ENCODE measurements around the gene KRT14. TPM values are rescaled to one million over a fixed set of nuclear protein-coding genes. Genes with fewer than 3 reads are reported as not detected.
"Not testable (repeated sequence)": the region's sequence is repeated elsewhere in the genome, so short reads cannot be mapped to it uniquely, and the experiment has no call there.

The KRT14 gene
- total and polyA plus RNA-seq, 4 donors = 0.62 to 4.9 (median 1.1) TPM

- Histone ChIP-seq H3K9me3 (ENCODE audit: control insufficient read depth, insufficient read depth, low read length) (no peaks in the 10 kb centered on the region), H3K27me3 (ENCODE audit: control insufficient read depth, insufficient read depth, low read length) (no peaks in the 10 kb centered on the region), H3K4me3 (ENCODE audit: low read depth, low read length) (no peak overlapping the region), H3K36me3 (ENCODE audit: control insufficient read depth, insufficient read depth, low read length) (no peaks in the 10 kb centered on the region), H3K4me1 (ENCODE audit: control insufficient read depth, insufficient read depth, low read length) (no peaks in the 10 kb centered on the region), H3K27ac (ENCODE audit: low read depth, low read length) (no peak overlapping the region)
- peak in 1 of 6 donors; percentile 18 for DNase-seq (ENCODE audit: low read depth in 4 of 6, low spot score in 6 of 6)
- WGBS (ENCODE audit: insufficient coverage) = no CpG with 5 or more reads among the region's 8 CpGs
Observed at GRCh38 chr17:41588126-41588810, 1.6 kb upstream of the KRT14 start.

GRCh38 chr17:41585301-41586056 is 1.2 kb downstream of the KRT14 start:
- H3K36me3 ChIP-seq (ENCODE audit: control insufficient read depth, insufficient read depth, low read length) = no peaks in the 10 kb centered on the region
- DNase-seq (ENCODE audit: low read depth in 4 of 6, low spot score in 6 of 6) = peak in 1 of 6 donors; percentile 16
- H3K27ac ChIP-seq (ENCODE audit: low read depth, low read length) = no peak overlapping the region
- H3K9me3 ChIP-seq (ENCODE audit: control insufficient read depth, insufficient read depth, low read length) = no peaks in the 10 kb centered on the region
- 81% methylated on average over 4 of the region's 5 CpGs for WGBS (ENCODE audit: insufficient coverage)
- H3K4me3 ChIP-seq (ENCODE audit: low read depth, low read length) = no peak overlapping the region
- H3K27me3 ChIP-seq (ENCODE audit: control insufficient read depth, insufficient read depth, low read length) = no peaks in the 10 kb centered on the region
- no peaks in the 10 kb centered on the region for H3K4me1 ChIP-seq (ENCODE audit: control insufficient read depth, insufficient read depth, low read length)

- not testable (repeated sequence) for H3K27me3 ChIP-seq (ENCODE audit: control insufficient read depth, insufficient read depth, low read length); DNase-seq (ENCODE audit: low read depth in 4 of 6, low spot score in 6 of 6); H3K4me3 ChIP-seq (ENCODE audit: low read depth, low read length); H3K9me3 ChIP-seq (ENCODE audit: control insufficient read depth, insufficient read depth, low read length); H3K36me3 ChIP-seq (ENCODE audit: control insufficient read depth, insufficient read depth, low read length); H3K4me1 ChIP-seq (ENCODE audit: control insufficient read depth, insufficient read depth, low read length); H3K27ac ChIP-seq (ENCODE audit: low read depth, low read length)
- WGBS (ENCODE audit: insufficient coverage) = 84% methylated on average over 7 of the region's 8 CpGs
Observed at GRCh38 chr17:41584331-41584927, 2.3 kb downstream of the KRT14 start.

- DNase-seq (ENCODE audit: low read depth in 4 of 6, low spot score in 6 of 6) = no peak
- 89% methylated on average over 29 of the region's 33 CpGs for WGBS (ENCODE audit: insufficient coverage)
- H3K9me3 ChIP-seq (ENCODE audit: control insufficient read depth, insufficient read depth, low read length) = no peaks in the 10 kb centered on the region
- H3K36me3 ChIP-seq (ENCODE audit: control insufficient read depth, insufficient read depth, low read length) = no peaks in the 10 kb centered on the region
- H3K27ac ChIP-seq (ENCODE audit: low read depth, low read length) = no peak overlapping the region
- H3K27me3 ChIP-seq (ENCODE audit: control insufficient read depth, insufficient read depth, low read length) = no peaks in the 10 kb centered on the region
- H3K4me3 ChIP-seq (ENCODE audit: low read depth, low read length) = no peak overlapping the region
- peaks cover 5% of the 10 kb centered on the region for H3K4me1 ChIP-seq (ENCODE audit: control insufficient read depth, insufficient read depth, low read length)
Observed at GRCh38 chr17:41583137-41584127, 3.3 kb downstream of the KRT14 start.

GRCh38 chr17:41582061-41582968 is 4.4 kb downstream of the KRT14 start:
- not testable (repeated sequence) for H3K4me1 ChIP-seq (ENCODE audit: control insufficient read depth, insufficient read depth, low read length); H3K4me3 ChIP-seq (ENCODE audit: low read depth, low read length); H3K27me3 ChIP-seq (ENCODE audit: control insufficient read depth, insufficient read depth, low read length); H3K27ac ChIP-seq (ENCODE audit: low read depth, low read length); H3K36me3 ChIP-seq (ENCODE audit: control insufficient read depth, insufficient read depth, low read length); DNase-seq (ENCODE audit: low read depth in 4 of 6, low spot score in 6 of 6); H3K9me3 ChIP-seq (ENCODE audit: control insufficient read depth, insufficient read depth, low read length)
- 88% methylated on average over 10 of the region's 13 CpGs for WGBS (ENCODE audit: insufficient coverage)

GRCh38 chr17:41581366-41582060 is 5.2 kb downstream of the KRT14 start:
- H3K36me3 ChIP-seq (ENCODE audit: control insufficient read depth, insufficient read depth, low read length) = no peaks in the 10 kb centered on the region
- no peaks in the 10 kb centered on the region for H3K27me3 ChIP-seq (ENCODE audit: control insufficient read depth, insufficient read depth, low read length)
- no peak overlapping the region for H3K27ac ChIP-seq (ENCODE audit: low read depth, low read length)
- peaks cover 5% of the 10 kb centered on the region for H3K4me1 ChIP-seq (ENCODE audit: control insufficient read depth, insufficient read depth, low read length)
- WGBS (ENCODE audit: insufficient coverage) = 90% methylated on average over 2 of the region's 4 CpGs
- DNase-seq (ENCODE audit: low read depth in 4 of 6, low spot score in 6 of 6) = no peak
- no peak overlapping the region for H3K4me3 ChIP-seq (ENCODE audit: low read depth, low read length)
- no peaks in the 10 kb centered on the region for H3K9me3 ChIP-seq (ENCODE audit: control insufficient read depth, insufficient read depth, low read length)

GRCh38 chr17:41580687-41581365 is 5.9 kb downstream of the KRT14 start:
- Histone ChIP-seq H3K4me3 (ENCODE audit: low read depth, low read length) (no peak overlapping the region), H3K9me3 (ENCODE audit: control insufficient read depth, insufficient read depth, low read length) (no peaks in the 10 kb centered on the region), H3K36me3 (ENCODE audit: control insufficient read depth, insufficient read depth, low read length) (no peaks in the 10 kb centered on the region), H3K27me3 (ENCODE audit: control insufficient read depth, insufficient read depth, low read length) (no peaks in the 10 kb centered on the region), H3K4me1 (ENCODE audit: control insufficient read depth, insufficient read depth, low read length) (peaks cover 5% of the 10 kb centered on the region), H3K27ac (ENCODE audit: low read depth, low read length) (no peak overlapping the region)
- WGBS (ENCODE audit: insufficient coverage) = 43% methylated on average over 1 of the region's 1 CpG
- no peak for DNase-seq (ENCODE audit: low read depth in 4 of 6, low spot score in 6 of 6)

- no peaks in the 10 kb centered on the region for H3K27me3 ChIP-seq (ENCODE audit: control insufficient read depth, insufficient read depth, low read length)
- no peak overlapping the region for H3K27ac ChIP-seq (ENCODE audit: low read depth, low read length)
- no peaks in the 10 kb centered on the region for H3K36me3 ChIP-seq (ENCODE audit: control insufficient read depth, insufficient read depth, low read length)
- H3K4me1 ChIP-seq (ENCODE audit: control insufficient read depth, insufficient read depth, low read length) = peaks cover 5% of the 10 kb centered on the region
- no peak overlapping the region for H3K4me3 ChIP-seq (ENCODE audit: low read depth, low read length)
- WGBS (ENCODE audit: insufficient coverage) = 88% methylated on average over 2 of the region's 2 CpGs
- H3K9me3 ChIP-seq (ENCODE audit: control insufficient read depth, insufficient read depth, low read length) = no peaks in the 10 kb centered on the region
- no peak for DNase-seq (ENCODE audit: low read depth in 4 of 6, low spot score in 6 of 6)
Observed at GRCh38 chr17:41580244-41580575, 6.5 kb downstream of the KRT14 start.
